ENCODE measurements around the gene RNF4. TPM values are rescaled to one million over a fixed set of nuclear protein-coding genes. Genes with fewer than 3 reads are reported as not detected.

RNF4 gene
- total and polyA plus RNA-seq, 2 experiments from 2014 or later, result 63.1 to 66.5 TPM

DNA sequence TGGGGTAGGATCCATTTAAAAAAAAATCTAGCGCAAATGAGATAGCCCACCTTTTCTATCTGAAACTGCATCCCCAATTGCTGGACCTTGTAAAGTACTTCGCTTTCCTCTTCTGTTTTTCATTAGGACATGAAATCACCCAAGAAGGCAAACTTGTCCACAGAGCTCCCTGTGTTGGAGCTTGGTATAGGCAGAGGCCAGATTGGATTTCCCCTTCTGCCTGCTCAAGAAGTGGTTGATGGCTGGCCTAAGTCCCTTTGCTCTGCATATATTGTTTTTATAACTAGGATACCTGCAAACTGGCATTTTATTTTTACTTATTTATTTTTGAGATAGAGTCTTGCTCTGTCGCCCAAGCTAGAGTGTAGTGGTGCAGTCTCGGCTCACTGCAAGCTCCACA is 28.4 kb downstream of the RNF4 start:
- H4K20me1 ChIP-seq (ENCODE audit: insufficient read depth), result no peaks in the 10 kb centered on the region
- in situ Hi-C loops (cut with MboI), result no loop called here
- no peak overlapping the region for H3K27ac ChIP-seq
- peaks cover 51% of the 10 kb centered on the region for H3K36me3 ChIP-seq (ENCODE audit: low read depth)
- no peaks in the 10 kb centered on the region for H3K27me3 ChIP-seq (replicated peaks; ENCODE audit: insufficient read depth)
- no peak for DNase-seq
- H3K79me2 ChIP-seq (ENCODE audit: insufficient read depth), result peaks cover 100% of the 10 kb centered on the region
- TF ChIP-seq EZH2 (IDR thresholded peaks at IDR 0.05; ENCODE audit: insufficient read depth, poor library complexity, severe bottlenecking) (no peak), EZH2phosphoT487 (IDR thresholded peaks at IDR 0.05; ENCODE audit: insufficient read depth, low read depth) (no peak)
- H3K4me2 ChIP-seq (ENCODE audit: unreplicated experiment), result no peak overlapping the region
- no peak overlapping the region for H3K9ac ChIP-seq
- H3K9me2 ChIP-seq (ENCODE audit: insufficient read depth), result no peaks in the 10 kb centered on the region
- H3K9me3 ChIP-seq (ENCODE audit: low read depth), result no peaks in the 10 kb centered on the region
- peaks cover 1% of the 10 kb centered on the region; the same call in 1 of the 2 replicates for H3F3A ChIP-seq (ENCODE audit: insufficient read depth)
- H3K4me3 ChIP-seq, result no peak overlapping the region
- peaks cover 7% of the 10 kb centered on the region; the same call in 1 of the 2 replicates for H3K4me1 ChIP-seq (ENCODE audit: insufficient read depth)
- WGBS, 2 experiments (ENCODE audit: low coverage in 1 of 2, low lambda C conversion rate in 2 of 2, missing lambda C conversion rate in 2 of 2), result 90% methylated on average over 4 of the region's 4 CpGs
- no peak overlapping the region for H2AFZ ChIP-seq

DNA sequence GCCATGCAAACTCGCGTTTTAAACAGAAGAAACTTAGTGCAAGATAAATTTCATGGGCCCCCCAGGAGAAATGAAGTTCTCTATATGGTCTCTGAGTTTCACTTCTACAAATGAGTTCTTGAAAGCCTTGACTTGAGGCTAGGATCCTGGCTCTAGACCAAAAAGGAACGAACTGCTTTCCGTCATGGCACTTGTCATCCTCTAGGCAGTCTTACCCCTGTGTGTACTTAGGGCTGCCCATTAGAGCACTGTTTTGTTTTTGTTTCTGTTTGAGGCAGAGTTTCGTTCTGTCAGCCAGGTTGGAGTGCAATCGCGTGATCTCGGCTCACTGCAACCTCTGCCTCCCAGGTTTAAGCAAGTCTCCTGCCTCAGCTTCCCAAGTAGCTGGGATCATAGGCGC is 29.0 kb downstream of the RNF4 start:
- in situ Hi-C loops (cut with MboI), result no loop called here
- Histone ChIP-seq H3K4me3 (no peak overlapping the region), H4K20me1 (ENCODE audit: insufficient read depth) (no peaks in the 10 kb centered on the region), H3K36me3 (ENCODE audit: low read depth) (peaks cover 45% of the 10 kb centered on the region), H2AFZ (no peak overlapping the region), H3K27ac (no peak overlapping the region), H3F3A (ENCODE audit: insufficient read depth) (no peaks in the 10 kb centered on the region; the same call in 1 of the 2 replicates), H3K9ac (no peak overlapping the region), H3K79me2 (ENCODE audit: insufficient read depth) (peaks cover 100% of the 10 kb centered on the region), H3K4me2 (ENCODE audit: unreplicated experiment) (no peak overlapping the region), H3K9me3 (ENCODE audit: low read depth) (no peaks in the 10 kb centered on the region), H3K9me2 (ENCODE audit: insufficient read depth) (no peaks in the 10 kb centered on the region), H3K4me1 (ENCODE audit: insufficient read depth) (peaks cover 1% of the 10 kb centered on the region; the same call in 1 of the 2 replicates), H3K27me3 (replicated peaks; ENCODE audit: insufficient read depth) (no peaks in the 10 kb centered on the region)
- TF ChIP-seq EZH2 (IDR thresholded peaks at IDR 0.05; ENCODE audit: insufficient read depth, poor library complexity, severe bottlenecking), result no peak
- no peak for TF ChIP-seq EZH2phosphoT487 (IDR thresholded peaks at IDR 0.05; ENCODE audit: insufficient read depth, low read depth)
- DNase-seq, result no peak
- WGBS, 2 experiments (ENCODE audit: low coverage in 1 of 2, low lambda C conversion rate in 2 of 2, missing lambda C conversion rate in 2 of 2), result 95 to 96% methylated on average over 9 of the region's 9 CpGs

DNA sequence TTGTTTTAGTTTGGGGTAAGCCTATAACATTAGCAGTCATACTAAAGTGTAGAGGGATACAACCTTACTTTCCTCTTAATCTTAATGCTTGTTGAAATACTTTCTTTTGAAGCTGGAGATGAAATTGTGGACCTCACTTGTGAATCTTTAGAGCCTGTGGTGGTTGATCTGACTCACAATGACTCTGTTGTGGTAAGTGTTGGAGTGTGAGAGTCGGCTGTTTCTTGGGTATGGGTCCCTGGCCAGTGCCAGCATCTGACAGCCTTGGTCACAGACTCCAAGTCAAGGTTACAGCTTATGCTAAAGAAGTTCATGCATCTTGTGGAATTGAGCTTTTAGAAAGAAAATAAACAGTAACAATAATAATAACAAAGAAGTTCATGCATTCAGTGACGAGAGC is 31.6 kb downstream of the RNF4 start:
- no peak overlapping the region for H3K4me3 ChIP-seq
- no peaks in the 10 kb centered on the region for H3K9me3 ChIP-seq (ENCODE audit: low read depth)
- H4K20me1 ChIP-seq (ENCODE audit: insufficient read depth), result no peaks in the 10 kb centered on the region
- H3K9ac ChIP-seq, result no peak overlapping the region
- H3F3A ChIP-seq (ENCODE audit: insufficient read depth), result no peaks in the 10 kb centered on the region
- H2AFZ ChIP-seq, result no peak overlapping the region
- peaks cover 49% of the 10 kb centered on the region for H3K36me3 ChIP-seq (ENCODE audit: low read depth)
- TF ChIP-seq EZH2phosphoT487 (IDR thresholded peaks at IDR 0.05; ENCODE audit: insufficient read depth, low read depth) (no peak), EZH2 (IDR thresholded peaks at IDR 0.05; ENCODE audit: insufficient read depth, poor library complexity, severe bottlenecking) (no peak)
- in situ Hi-C loops (cut with MboI), result no loop called here
- no peaks in the 10 kb centered on the region for H3K9me2 ChIP-seq (ENCODE audit: insufficient read depth)
- no peaks in the 10 kb centered on the region for H3K4me1 ChIP-seq (ENCODE audit: insufficient read depth)
- WGBS, 2 experiments (ENCODE audit: low coverage in 1 of 2, low lambda C conversion rate in 2 of 2, missing lambda C conversion rate in 2 of 2), result 70 to 73% methylated on average over 2 of the region's 2 CpGs
- DNase-seq, result peak; percentile 35
- H3K79me2 ChIP-seq (ENCODE audit: insufficient read depth), result peaks cover 97% of the 10 kb centered on the region
- no peak overlapping the region for H3K4me2 ChIP-seq (ENCODE audit: unreplicated experiment)
- no peaks in the 10 kb centered on the region for H3K27me3 ChIP-seq (replicated peaks; ENCODE audit: insufficient read depth)
- H3K27ac ChIP-seq, result no peak overlapping the region

DNA sequence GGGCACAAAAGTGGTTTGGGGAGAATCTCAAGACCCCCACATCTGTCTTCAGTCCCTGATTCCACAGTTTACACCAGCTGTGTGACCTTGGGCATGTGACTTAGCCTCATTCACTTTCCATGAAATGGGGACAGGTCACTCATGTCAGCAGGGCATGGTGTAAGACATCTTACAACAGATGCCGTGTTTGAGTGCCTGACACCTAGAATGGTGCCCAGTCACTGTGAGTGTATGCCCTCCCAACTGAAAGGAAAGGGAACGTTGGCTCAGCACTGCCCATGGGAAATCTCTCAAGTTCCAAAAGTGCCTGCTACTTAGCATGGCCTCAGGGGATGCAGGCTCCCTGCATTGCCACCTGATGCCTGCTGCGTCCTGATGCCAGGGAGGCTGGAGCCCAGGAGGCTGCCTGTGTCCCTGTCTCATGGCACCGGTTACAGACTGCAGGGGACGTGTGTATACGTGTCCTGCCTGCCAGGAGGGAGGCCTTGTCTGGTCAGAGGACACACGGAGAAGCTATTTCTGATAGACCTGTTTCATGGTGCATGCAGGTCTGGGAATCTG is 32.2 kb downstream of the RNF4 start:
- no peak overlapping the region for H3K9ac ChIP-seq
- H4K20me1 ChIP-seq (ENCODE audit: insufficient read depth), result no peaks in the 10 kb centered on the region
- peaks cover 49% of the 10 kb centered on the region for H3K36me3 ChIP-seq (ENCODE audit: low read depth)
- no peaks in the 10 kb centered on the region for H3K9me2 ChIP-seq (ENCODE audit: insufficient read depth)
- H3K4me2 ChIP-seq (ENCODE audit: unreplicated experiment), result no peak overlapping the region
- H3K27ac ChIP-seq, result no peak overlapping the region
- 93 to 96% methylated on average over 7 of the region's 7 CpGs for WGBS, 2 experiments (ENCODE audit: low coverage in 1 of 2, low lambda C conversion rate in 2 of 2, missing lambda C conversion rate in 2 of 2)
- DNase-seq, result no peak
- H3K4me3 ChIP-seq, result no peak overlapping the region
- H3K79me2 ChIP-seq (ENCODE audit: insufficient read depth), result peaks cover 97% of the 10 kb centered on the region
- no peaks in the 10 kb centered on the region for H3K9me3 ChIP-seq (ENCODE audit: low read depth)
- no peak for TF ChIP-seq EZH2 (IDR thresholded peaks at IDR 0.05; ENCODE audit: insufficient read depth, poor library complexity, severe bottlenecking)
- no peak for TF ChIP-seq EZH2phosphoT487 (IDR thresholded peaks at IDR 0.05; ENCODE audit: insufficient read depth, low read depth)
- in situ Hi-C loops (cut with MboI), result no loop called here
- no peaks in the 10 kb centered on the region for H3K4me1 ChIP-seq (ENCODE audit: insufficient read depth)
- no peaks in the 10 kb centered on the region for H3K27me3 ChIP-seq (replicated peaks; ENCODE audit: insufficient read depth)
- H2AFZ ChIP-seq, result no peak overlapping the region
- no peaks in the 10 kb centered on the region for H3F3A ChIP-seq (ENCODE audit: insufficient read depth)

All from GM23248 (cell line).